GM19463 (cell line): ENCODE measurements around the gene LEMD1.
"Not testable (repeated sequence)": the region's sequence is repeated elsewhere in the genome, so short reads cannot be mapped to it uniquely, and the experiment has no call there.

Source experiments
- ATAC-seq: cut with Tn5 transposase; IDR thresholded peaks from one replicate; pipeline ENCODE4 v1.9.1; 2021; ENCODE audit warnings: mild to moderate bottlenecking, moderate library complexity; ENCODE audit not compliant: unreplicated experiment

LEMD1 gene

DNA sequence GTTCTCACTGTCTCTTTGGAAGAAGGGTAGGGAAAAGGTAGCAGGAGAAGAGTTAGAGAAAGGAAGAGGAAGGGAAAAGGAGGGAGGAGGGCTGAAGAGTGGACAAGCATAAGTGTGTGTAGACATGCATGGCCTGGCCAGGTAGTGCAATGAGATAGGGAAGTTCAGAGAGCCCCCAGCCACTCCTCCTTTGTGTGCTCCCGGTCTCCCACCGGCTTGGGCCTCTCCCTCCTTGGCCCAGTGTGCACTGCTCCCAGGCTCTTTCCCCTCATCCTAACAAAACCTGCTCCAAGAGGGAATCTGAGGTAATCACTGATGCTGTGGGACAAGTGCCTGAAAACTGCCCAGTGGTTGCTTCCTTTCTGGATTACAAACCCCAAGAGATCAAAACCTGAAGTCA, 10.3 kb upstream of the LEMD1 start:
- no peak for ATAC-seq

DNA sequence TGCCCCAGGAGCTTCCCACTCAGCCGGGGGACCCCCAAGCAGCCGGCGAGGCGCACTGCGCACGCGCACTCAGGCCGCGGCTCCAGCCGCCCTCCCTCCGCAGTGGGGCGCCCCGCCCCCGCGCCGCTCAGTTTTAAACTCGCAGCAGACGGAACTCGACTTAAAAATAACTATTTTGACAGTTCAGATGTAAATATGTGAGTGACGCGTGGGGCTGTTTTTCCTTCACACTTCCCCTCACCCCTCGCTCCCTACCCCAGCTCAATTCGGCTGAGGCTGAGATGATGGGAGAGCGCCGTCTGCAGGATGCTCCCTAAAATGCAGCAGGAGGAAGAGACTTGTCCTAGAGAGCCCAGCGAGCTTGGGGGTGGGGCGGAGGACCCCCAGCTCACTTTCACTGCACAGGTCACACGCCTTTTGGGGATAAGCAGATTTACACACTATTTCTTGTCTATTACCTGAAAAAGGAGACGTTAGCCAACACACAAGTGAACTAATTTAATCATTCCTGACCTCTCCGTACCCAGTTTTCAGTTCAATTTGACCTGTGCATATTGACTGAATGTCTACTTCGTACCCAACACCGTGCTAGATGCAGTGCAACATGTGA, 8.9 kb upstream of the LEMD1 start:
- ATAC-seq, result no peak

DNA sequence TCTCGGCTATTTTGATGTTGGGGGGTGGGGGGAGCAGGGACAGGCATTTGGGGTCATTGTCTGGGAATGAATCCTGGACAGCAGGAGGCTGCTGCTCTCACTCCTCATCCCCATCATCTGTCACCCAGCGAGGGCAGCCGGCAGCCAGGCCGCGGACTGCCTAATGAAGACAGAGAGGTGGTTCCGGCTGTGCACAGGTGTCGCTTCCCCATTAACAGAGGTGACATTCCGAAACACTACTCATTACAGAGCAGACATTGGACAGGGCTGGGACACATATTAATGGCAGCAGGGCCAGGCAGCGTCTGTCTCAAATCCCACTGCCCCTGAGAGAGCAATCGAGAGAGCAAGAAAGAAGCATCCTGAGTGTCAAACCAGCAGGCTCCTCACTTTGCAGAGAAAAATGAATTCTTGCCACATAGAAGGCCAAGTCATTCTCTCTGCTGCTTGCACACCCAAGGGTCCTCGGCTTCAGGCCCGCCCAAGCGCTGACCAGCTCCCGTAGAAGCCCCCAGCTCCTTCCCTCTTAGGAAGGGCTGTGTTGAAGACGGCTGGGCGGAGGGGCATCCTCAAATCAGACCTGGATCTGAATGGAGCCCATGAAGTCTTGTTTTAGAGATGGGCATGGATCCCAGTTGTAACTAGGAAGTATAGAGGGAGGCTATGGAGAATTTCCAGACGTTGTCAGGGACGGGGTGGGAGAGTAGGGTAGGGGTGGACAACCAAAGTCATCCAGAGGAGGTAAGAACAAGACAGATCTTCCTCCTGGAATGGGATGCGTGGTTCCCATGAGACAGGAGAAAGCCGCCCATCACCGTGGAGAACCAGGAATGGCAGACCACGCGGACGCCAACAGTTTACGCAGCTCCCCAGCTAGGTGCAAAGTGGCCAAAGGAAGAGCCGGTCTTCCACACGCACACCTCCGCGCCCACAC, 8.2 kb upstream of the LEMD1 start:
- ATAC-seq, result no peak

DNA sequence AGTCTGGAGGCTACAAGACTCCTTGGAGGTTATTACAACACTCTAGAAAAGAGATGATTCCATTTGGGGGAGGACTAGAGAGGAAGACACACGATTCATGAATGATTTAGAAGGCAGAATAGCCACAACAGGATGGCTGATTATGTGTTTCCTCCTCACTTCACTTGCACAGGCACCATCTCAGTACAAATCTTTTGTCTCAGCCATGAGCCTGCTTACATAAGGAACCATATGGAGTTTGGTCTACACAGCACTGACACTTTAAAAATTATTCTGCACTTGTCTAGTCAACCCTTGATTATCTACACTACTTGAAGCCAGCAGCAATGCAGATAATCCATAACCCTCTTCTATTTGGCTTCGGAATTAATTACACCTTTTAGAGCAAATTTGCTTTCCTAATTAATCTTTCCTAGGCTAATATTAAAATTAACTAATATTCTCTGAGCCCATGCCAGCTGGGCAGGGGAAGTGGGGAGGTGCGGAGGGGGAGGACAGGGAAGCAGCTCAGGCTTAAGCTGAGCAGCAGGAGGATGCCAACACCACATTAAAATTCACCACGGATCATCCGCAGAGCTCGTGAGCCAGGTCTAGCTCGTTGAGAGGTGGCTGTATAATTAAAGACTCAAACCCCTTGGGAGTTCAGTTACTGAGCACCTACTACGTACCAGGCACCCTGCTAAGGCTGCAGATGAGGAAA, 3.2 kb upstream of the LEMD1 start:
- no peak for ATAC-seq

DNA sequence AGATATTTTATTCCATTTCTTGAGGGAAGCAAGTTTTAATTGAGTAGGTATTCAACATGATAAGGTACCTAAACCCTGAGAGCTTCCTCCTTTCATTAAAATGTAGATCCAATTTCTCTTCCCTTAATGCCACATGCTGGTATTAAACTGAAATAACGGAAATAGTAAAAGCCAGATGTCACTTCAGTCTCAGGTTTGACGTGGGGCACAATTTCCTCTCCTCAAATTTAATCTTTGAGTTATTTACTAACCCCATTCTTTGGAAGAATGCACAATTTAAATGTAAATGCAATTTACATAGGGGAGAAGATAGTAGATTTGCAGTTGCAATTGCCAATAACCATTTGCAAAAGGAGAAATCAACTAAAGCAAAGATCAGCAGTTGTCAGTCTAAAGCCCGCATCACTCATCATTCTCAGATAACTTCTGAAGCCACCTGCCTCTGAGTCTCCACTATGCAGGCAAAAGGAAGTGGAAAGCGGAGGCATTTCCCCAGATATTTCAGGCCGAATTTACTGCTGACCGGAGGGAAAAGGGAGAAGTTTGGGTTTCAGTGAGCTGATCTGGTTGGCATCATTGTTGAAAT, 2.1 kb upstream of the LEMD1 start:
- no peak for ATAC-seq

DNA sequence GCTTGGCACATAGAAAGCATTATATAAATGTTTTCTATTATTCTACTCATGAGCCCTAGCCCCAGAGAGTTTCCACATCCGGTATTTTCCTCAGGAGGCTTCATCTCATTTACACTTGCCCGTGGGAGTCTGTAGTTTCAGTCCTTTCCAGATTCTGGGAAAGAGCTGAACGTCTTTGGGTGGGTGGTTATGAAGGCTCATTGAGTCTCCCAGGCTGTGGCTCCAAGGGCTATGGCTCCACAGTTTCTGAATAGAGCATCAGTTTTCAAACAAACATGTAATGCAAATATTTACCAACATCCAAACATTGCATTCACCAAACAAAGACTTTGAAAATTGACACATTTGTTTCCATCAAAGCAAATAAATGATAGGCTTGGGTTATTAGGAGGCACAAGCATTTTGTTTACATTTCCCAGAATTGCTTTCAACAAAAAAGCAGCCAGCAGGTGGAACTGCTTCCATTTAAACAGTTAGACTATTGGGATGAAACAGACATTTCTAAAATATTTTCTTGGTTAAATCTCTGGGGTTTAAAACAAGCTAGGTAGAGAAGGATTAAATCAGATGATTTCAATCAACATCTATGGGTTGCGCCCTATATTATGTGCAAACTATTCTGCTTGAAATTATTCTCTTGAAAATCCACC, 1.3 kb upstream of the LEMD1 start:
- ATAC-seq, result no peak

DNA sequence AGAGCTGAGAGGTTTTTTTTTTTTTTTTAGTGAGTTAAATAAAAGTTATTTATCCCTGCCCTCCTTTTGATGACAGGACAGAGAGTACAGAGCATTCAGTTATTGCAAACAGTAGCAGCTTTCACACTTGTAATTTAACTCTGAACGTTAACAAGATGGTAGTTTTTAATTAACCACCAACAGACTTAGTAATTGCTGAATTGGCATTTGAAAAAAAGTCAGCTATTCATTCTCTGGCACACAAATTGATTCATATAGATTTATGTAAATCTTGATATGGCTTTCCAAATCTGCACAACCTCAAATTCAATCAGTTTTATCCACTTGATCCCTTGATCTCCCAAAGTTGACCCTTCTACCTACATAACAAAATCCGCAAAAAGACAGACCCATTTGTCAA, 918 bp downstream of the LEMD1 start:
- ATAC-seq, result no peak

DNA sequence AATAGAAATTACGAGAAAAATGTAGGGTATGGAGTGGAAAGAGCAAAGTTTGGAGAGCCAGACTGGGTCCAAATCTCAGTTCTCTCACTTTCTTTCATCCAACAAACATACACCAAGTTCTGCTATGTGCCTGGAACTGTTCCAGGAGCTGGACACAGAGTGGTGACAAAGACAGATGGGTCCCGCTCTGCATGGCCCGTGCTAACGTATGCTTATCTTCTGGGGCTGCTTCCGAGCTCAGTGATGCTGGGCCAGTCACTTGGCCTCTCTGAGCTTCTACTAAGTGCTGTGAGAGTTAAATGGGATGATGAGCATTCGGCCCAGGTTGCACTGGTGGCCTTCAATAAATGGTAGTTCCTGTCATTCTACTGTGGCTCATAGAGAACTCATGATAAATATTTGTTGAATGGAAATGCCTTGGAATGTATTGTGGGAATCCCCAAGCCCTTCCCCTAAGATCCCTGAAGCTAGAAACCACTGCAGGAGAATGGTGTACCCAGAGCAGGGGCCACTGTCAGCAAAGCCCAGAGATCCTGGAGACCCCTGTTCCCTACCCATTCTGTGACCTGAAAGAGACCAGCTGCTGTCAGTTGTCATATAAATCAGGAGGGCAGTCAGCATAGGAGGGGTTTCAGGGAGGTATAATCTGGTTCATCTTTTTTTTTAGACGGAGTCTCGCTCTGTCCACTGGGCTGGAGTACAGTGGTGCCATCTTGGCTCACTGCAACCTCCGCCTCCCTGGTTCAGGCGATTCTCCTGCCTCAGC, 3.8 kb downstream of the LEMD1 start:
- ATAC-seq, result no peak

DNA sequence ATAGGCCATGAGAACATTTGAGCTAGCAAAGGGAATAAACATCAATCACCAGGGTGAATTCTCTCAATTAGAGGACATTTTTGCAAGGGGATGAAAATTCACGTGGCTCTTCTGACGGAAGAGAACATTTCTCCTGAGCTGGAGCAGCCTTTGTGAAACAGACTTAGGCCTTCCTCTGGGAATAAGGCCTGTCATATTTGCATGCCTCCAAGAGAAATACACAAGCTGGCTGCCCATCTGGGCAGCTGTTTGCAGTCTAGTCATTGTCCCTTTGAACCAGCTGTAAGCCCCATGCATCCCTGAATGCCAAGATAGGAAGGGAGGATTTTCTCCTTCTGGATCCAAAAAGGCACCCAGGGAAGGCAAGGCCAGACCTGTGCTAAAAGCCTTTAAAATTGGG, 5.5 kb downstream of the LEMD1 start:
- no peak for ATAC-seq

DNA sequence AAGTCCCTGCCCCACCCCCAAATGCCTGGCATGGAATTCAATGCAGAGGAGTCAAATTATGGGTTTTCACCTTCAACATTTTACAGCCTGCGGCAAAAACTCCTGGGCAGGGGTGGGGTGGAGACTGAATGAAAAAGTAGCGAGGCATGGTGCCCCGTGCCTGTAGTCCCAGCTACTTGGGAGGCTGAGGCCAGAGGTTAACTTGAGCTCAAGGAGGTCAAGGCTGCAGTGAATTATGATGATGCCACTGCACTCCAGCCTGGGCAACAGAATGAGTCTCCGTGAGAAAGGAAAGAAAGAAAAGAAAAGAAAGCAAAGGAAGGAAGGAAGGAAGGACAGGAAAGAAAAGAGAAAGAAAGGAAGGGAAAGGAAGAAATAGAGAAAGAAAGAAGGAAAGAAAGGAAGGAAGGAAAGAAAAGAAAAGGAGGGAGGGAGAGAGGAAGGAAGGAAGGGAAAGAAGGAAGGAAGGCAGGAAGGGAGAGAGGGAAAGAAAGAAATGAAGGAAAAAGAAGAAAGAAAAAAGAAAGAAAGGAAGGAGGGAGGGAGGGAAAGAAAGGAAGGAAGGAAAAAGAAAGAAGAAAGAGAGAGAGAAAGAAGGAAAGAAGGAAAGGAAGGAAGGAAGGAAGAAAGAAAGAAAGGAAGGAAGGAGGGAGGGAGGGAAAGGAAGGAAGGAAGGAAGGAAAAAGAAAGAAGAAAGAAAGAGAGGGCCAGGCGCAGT, 11.1 kb downstream of the LEMD1 start:
- no peak for ATAC-seq

DNA sequence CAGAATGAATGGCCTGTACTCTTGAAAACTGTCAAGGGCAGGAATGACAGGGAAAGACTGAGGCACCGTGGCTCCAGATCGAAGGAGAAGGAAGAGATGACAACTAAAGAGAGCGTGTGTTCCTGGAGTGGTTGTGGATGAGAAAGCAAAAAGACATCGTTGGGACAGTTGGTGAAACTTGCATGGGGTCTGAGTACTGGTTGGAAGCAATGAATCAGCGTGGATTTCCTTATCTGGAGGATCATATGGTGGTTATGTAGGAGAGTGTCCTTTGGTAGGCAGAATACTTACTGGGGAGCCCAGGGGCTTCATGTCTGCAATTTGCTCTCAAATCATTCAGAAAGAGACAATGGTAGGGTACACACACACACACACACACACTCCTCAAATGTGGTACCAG, 13.9 kb downstream of the LEMD1 start:
- ATAC-seq, result no peak

DNA sequence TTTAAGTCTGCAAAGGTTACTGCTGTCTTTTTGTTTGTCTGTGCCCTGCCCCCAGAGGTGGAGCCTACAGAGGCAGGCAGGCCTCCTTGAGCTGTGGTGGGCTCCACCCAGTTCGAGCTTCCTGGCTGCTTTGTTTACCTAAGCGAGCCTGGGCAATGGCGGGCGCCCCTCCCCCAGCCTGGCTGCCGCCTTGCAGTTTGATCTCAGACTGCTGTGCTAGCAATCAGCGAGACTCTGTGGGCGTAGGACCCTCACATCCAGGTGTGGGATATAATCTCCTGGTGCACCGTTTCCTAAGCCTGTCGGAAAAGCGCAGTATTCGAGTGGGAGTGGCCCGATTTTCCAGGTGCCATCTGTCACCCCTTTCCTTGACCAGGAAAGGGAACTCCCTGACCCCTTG, 15.6 kb downstream of the LEMD1 start:
- ATAC-seq, result not testable (repeated sequence)

DNA sequence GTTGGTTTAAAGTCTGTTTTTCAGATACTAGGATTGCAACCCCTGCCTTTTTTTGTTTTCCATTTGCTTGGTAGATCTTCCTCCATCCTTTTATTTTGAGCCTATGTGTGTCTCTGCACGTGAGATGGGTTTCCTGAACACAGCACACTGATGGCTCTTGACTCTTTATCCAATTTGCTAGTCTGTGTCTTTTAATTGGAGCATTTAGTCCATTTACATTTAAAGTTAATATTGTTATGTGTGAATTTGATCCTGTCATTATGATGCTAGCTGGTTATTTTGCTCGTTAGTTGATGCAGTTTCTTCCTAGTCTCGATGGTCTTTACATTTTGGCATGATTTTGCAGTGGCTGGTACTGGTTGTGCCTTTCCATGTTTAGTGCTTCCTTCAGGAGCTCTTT, 17.4 kb downstream of the LEMD1 start:
- ATAC-seq, result not testable (repeated sequence)

DNA sequence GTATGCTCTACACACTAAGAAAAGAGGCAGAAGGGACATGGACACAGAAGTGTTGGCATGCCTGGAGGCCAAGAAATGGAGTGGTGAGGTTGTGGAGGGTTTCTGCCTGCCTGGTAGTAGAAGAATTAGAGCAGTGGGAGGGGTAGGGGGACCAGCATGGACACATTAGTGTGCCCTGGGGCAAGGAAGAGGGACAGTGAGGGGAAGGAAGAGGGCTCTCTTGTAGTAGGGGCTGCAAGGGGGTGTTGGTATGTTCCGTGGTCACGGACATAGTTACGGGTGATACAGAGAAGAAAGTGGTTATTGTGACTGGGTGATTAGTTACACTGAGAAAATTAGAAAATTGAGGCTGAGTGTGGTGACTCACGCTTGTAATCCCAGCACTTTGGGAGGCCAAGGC, 23.3 kb downstream of the LEMD1 start:
- ATAC-seq, result no peak

DNA sequence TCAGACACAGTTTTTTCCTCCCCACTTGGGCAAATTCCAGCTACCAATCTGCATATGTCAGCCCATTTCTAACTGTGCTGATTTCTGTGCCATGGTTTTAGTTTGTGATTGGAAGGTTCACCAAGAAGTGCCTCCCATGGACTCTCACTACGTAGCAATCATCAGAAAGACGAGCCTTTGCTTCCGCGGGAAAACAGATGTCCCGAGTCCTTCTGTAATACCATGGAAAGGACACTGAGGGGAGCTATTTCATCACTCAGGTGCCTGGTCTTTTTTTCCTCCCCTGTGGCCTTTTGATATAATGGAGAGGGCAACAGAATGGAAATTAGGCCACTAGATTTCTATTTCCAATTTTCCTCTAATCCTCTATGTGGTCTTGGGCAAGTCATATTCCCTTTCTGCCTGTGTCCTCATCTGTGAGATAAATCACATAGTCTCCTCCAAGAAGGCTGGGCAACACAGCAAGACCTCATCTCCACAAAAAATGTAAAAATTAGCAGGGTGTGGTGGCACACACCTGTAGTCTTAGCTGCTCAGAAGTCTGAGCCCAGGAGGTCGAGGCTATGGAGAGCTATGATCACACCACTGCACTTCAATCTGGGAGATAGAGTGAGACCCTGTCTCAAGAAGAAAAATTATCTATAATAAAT, 24.8 kb downstream of the LEMD1 start:
- ATAC-seq, result no peak

DNA sequence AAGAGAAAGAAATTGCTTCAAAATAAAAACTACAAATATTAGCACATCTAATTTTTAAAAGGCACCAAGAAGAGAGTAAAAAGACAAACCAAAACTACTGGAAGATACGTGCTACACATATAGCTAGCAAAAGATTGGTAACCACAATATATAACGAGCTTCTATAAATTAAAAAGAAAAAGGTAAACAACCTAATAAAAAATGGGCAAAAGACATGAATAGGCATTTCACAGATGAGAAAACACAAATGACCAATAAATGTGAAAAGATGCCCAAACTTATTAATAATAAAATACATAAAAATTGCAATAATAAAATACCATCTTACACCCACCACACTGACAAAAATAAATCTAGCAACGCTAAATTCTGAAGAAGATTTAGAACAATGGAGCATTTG, 26.2 kb downstream of the LEMD1 start:
- ATAC-seq, result no peak

DNA sequence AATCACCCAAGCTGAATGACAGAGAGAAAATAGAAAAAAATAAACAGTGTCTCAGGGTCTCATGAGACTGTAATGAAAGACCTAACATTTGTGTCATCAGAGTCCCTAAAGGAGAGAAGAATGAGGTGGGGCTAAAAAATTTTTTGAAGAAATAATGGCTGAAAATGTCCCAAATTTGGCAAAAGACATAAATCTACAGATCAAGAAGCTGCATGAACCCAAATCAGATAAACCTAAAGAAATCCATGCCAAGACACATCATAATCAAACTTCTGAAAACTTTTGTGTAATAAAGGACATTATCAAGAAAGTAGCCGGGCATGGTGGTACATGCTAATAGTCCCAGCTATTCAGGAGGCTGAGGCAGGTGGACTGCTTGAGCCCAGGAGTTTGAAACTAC, 29.2 kb downstream of the LEMD1 start:
- no peak for ATAC-seq

DNA sequence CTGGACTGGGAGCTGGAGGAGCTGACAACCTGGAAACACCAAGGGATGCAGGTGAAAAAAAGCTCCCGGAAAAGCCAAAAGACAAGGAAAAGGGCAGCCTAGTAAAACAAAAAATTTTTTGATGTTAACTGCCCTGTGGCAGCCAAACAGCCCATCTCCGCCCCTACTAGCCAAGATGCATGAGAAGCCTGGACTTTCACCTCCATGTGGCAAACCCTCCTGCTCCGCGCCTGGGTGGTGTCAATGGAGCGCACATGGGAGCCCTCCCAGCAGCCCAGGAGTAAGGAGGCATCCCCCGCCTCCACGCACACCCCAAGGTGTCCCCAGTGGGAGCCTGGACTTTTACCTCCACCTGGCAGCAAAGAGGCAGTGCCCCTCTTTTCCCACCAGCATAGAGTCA, 30.5 kb downstream of the LEMD1 start:
- no peak for ATAC-seq

DNA sequence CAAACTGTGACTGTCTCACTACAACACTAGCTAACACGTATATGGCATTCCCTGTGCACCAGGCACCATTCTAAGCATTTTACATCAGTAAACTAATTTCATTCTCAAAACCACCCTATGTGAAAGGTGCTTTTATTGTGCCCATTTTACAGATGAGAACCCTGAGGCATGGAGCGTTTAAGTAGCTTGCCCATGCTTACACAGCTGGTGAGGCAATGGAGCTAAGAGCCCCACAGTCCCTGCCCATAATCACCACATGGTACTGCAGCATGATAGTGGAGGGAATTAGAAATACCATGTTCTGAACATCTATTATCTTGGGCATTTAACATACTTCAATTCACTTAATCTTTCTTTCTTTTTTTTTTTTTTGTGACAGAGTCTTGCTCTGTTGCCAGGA, 34.0 kb downstream of the LEMD1 start:
- ATAC-seq, result no peak
